Adipocyte (in vitro differentiated cells): ENCODE results near the gene TRPM5.

Experiments
- DNase-seq: peaks from one replicate; pipeline ENCODE4 v3.0.0-alpha.2; 2015; ENCODE audit warnings: low read depth
- H3K27me3 ChIP-seq: replicated peaks from 2 replicates; pipeline ENCODE4 v1.7.0; 2013; ENCODE audit warnings: mild to moderate bottlenecking, low read length, moderate library complexity; ENCODE audit not compliant: control insufficient read depth, insufficient read depth
- H3K36me3 ChIP-seq: 2 replicates; pipeline ENCODE4 v1.7.0; 2013; ENCODE audit warnings: low read length, mild to moderate bottlenecking, moderate library complexity; ENCODE audit not compliant: control insufficient read depth, insufficient read depth, severe bottlenecking
- H3K4me1 ChIP-seq: 2 replicates; pipeline ENCODE4 v1.7.0; 2013; ENCODE audit warnings: mild to moderate bottlenecking, low read length, moderate library complexity; ENCODE audit not compliant: control insufficient read depth, insufficient read depth
- H3K4me3 ChIP-seq: 2 replicates; pipeline ENCODE4 v1.7.0; 2013; ENCODE audit warnings: mild to moderate bottlenecking, low read length, moderate library complexity
- H3K9ac ChIP-seq: 2 replicates; pipeline ENCODE4 v1.7.0; 2013; ENCODE audit warnings: mild to moderate bottlenecking, low read length, moderate library complexity
- H3K9me3 ChIP-seq: 2 replicates; pipeline ENCODE4 v1.7.0; 2013; ENCODE audit warnings: mild to moderate bottlenecking, low read length, moderate library complexity; ENCODE audit not compliant: control insufficient read depth

Gene TRPM5

GRCh38 chr11:2395211-2395730, 49.0 kb downstream of the TRPM5 start:
- peaks cover 18% of the 10 kb centered on the region for H3K4me1 ChIP-seq
- no peak overlapping the region for H3K9ac ChIP-seq
- no peaks in the 10 kb centered on the region for H3K27me3 ChIP-seq
- DNase-seq = no peak
- H3K9me3 ChIP-seq = no peaks in the 10 kb centered on the region
- no peak overlapping the region for H3K4me3 ChIP-seq
- peaks cover 55% of the 10 kb centered on the region for H3K36me3 ChIP-seq

DNA sequence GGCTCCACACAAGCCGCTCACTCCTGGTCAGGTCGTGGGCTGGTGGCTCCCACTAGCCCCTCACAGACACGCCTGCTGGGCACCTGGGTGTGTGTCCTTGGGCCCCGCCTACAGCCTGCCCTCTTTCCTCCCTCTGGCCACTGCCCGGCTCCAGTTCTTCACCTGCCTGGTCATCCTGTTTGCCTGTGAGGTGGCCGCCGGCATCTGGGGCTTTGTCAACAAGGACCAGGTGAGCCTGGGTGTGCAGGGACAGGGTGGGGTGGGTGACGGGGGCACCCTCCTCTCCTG, 49.6 kb downstream of the TRPM5 start:
- Histone ChIP-seq H3K4me3 (no peak overlapping the region), H3K27me3 (no peaks in the 10 kb centered on the region), H3K9me3 (no peaks in the 10 kb centered on the region), H3K4me1 (peaks cover 21% of the 10 kb centered on the region), H3K36me3 (peaks cover 58% of the 10 kb centered on the region), H3K9ac (no peak overlapping the region)
- no peak for DNase-seq
